ENCODE results near the gene EARS2. TPM values are rescaled to one million over a fixed set of nuclear protein-coding genes. Genes with fewer than 3 reads are reported as not detected.
A peak's percentile ranks its signal among the peaks of the same experiment; 100 is the strongest.

EARS2 gene
- total RNA-seq, 1 donor from 2014 or later, result 19.7 TPM

DNA sequence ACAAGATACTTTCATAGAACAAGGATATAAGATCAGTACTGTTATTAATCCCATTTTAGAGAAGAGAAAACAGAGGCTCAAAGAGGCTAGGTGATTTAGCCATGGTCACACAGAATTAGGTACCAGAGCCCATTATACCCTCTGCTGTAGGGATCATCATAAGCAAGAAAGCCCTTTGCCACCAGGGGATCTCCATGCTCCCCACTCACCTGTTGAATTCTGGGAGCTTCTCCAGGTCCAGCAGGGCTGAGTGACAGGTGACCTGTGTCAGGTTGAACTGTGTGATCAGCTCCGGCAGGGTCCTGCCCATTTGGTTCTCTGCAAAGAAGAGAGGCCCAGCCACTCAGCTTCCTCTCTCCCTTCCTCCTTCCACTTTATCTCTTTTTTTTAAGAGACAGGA, 24.7 kb downstream of the EARS2 start:
- Histone ChIP-seq H3K9ac (no peak overlapping the region), H2AFZ (replicated peaks) (no peak overlapping the region), H3K4me2 (no peak overlapping the region), H3K27ac (no peak overlapping the region), H3K36me3 (no peaks in the 10 kb centered on the region), H3K27me3 (no peaks in the 10 kb centered on the region), H3F3A (ENCODE audit: low read depth) (no peaks in the 10 kb centered on the region), H3K79me2 (ENCODE audit: low read depth) (no peaks in the 10 kb centered on the region), H3K4me1 (no peaks in the 10 kb centered on the region), H4K20me1 (ENCODE audit: low read depth) (peaks cover 5% of the 10 kb centered on the region), H3K9me3 (ENCODE audit: low read depth) (no peaks in the 10 kb centered on the region), H3K4me3 (no peak overlapping the region)
- no peak overlapping the region for H3K4me3 Mint-ChIP-seq
- no peak overlapping the region for H3K27ac Mint-ChIP-seq
- no peaks in the 10 kb centered on the region for H3K9me3 Mint-ChIP-seq
- TF ChIP-seq EZH2 (IDR thresholded peaks at IDR 0.05), result no peak
- TF ChIP-seq, protein P1, sequence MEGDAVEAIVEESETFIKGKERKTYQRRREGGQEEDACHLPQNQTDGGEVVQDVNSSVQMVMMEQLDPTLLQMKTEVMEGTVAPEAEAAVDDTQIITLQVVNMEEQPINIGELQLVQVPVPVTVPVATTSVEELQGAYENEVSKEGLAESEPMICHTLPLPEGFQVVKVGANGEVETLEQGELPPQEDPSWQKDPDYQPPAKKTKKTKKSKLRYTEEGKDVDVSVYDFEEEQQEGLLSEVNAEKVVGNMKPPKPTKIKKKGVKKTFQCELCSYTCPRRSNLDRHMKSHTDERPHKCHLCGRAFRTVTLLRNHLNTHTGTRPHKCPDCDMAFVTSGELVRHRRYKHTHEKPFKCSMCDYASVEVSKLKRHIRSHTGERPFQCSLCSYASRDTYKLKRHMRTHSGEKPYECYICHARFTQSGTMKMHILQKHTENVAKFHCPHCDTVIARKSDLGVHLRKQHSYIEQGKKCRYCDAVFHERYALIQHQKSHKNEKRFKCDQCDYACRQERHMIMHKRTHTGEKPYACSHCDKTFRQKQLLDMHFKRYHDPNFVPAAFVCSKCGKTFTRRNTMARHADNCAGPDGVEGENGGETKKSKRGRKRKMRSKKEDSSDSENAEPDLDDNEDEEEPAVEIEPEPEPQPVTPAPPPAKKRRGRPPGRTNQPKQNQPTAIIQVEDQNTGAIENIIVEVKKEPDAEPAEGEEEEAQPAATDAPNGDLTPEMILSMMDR (IDR thresholded peaks at IDR 0.05), result no peak
- TF ChIP-seq EZH2phosphoT487 (IDR thresholded peaks at IDR 0.05), result no peak
- H3K27me3 Mint-ChIP-seq (ENCODE audit: insufficient read depth, low read depth), result no peaks in the 10 kb centered on the region
- no peak for DNase-seq (ENCODE audit: low spot score)
- peaks cover 4% of the 10 kb centered on the region for H3K36me3 Mint-ChIP-seq
- H3K4me1 Mint-ChIP-seq, result no peaks in the 10 kb centered on the region

DNA sequence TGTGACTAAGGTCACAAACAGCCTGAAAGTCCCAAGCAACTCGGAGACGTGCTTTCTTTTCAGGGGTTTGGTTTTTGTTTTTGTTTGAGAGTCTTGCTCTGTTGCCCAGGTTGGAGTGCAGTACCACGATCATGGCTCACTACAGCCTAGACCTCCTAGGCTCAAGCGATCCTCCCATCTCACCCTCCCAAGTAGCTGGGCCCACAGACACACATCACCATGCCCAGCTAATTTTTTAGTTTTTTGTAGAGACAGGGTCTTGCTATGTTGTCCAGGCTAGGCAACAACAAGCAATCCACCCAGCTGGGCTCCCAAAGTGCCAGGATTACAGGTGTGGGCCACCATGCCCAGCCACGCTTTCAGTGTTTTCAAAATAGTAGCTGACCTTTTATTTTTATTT, 27.1 kb downstream of the EARS2 start:
- no peak overlapping the region for H3K4me2 ChIP-seq
- H3K4me1 ChIP-seq, result no peaks in the 10 kb centered on the region
- H3K27ac ChIP-seq, result no peak overlapping the region
- no peaks in the 10 kb centered on the region for H3K27me3 ChIP-seq
- peaks cover 10% of the 10 kb centered on the region for H3K36me3 Mint-ChIP-seq
- H2AFZ ChIP-seq (replicated peaks), result no peak overlapping the region
- no peak overlapping the region for H3K27ac Mint-ChIP-seq
- H3K4me3 Mint-ChIP-seq, result no peak overlapping the region
- H3K36me3 ChIP-seq, result no peaks in the 10 kb centered on the region
- no peak overlapping the region for H3K9ac ChIP-seq
- no peaks in the 10 kb centered on the region for H3K4me1 Mint-ChIP-seq
- DNase-seq (ENCODE audit: low spot score), result no peak
- H3K27me3 Mint-ChIP-seq (ENCODE audit: insufficient read depth, low read depth), result no peaks in the 10 kb centered on the region
- no peaks in the 10 kb centered on the region for H3K9me3 ChIP-seq (ENCODE audit: low read depth)
- H3K79me2 ChIP-seq (ENCODE audit: low read depth), result no peaks in the 10 kb centered on the region
- no peak overlapping the region for H3K4me3 ChIP-seq
- H3K9me3 Mint-ChIP-seq, result no peaks in the 10 kb centered on the region
- no peak for TF ChIP-seq EZH2 (IDR thresholded peaks at IDR 0.05)
- TF ChIP-seq EZH2phosphoT487 (IDR thresholded peaks at IDR 0.05), result no peak
- TF ChIP-seq, protein P1 (IDR thresholded peaks at IDR 0.05), result no peak
- peaks cover 5% of the 10 kb centered on the region for H4K20me1 ChIP-seq (ENCODE audit: low read depth)
- H3F3A ChIP-seq (ENCODE audit: low read depth), result no peaks in the 10 kb centered on the region

DNA sequence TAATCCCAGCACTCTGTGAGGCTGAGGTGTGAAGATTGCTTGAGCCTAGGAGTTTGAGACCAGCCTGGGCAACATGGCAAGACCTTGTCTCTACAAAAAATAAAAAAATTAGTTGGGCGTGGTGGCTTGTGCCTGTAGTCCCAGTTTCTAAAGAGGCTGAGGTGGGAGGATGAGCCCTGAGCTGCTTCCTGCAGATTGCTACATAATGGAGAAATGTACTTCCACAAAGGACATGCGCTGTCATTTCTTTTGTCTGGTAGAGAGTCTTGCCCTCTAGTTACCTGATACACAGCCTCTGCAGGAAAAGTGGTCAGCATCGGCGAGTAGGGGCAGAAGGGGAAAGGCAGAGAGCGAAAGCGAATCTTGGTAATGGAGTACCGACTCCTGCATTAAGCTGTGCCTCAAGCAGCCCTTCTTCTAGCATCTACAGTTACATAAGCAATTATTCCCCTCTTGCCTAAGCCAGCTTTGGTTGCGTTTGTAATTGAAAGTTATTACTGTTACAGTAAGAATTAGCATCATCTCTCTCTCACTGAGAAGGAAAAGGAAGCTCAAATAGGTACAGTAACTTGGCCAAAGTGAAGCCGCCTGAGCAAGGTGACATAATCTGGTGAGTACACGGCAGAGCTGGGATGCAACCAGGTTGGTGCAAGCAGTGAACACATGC, 28.4 kb downstream of the EARS2 start:
- H3K4me1 Mint-ChIP-seq, result no peaks in the 10 kb centered on the region
- peaks cover 2% of the 10 kb centered on the region for H4K20me1 ChIP-seq (ENCODE audit: low read depth)
- no peaks in the 10 kb centered on the region for H3K27me3 Mint-ChIP-seq (ENCODE audit: insufficient read depth, low read depth)
- H3K27ac Mint-ChIP-seq, result peak overlapping the region; percentile 11
- H3K27ac ChIP-seq, result no peak overlapping the region
- TF ChIP-seq EZH2 (IDR thresholded peaks at IDR 0.05) (no peak), EZH2phosphoT487 (IDR thresholded peaks at IDR 0.05) (no peak)
- TF ChIP-seq, protein P1 (IDR thresholded peaks at IDR 0.05), result no peak
- H3K36me3 ChIP-seq, result no peaks in the 10 kb centered on the region
- no peak overlapping the region for H2AFZ ChIP-seq (replicated peaks)
- H3F3A ChIP-seq (ENCODE audit: low read depth), result no peaks in the 10 kb centered on the region
- H3K79me2 ChIP-seq (ENCODE audit: low read depth), result no peaks in the 10 kb centered on the region
- H3K9me3 Mint-ChIP-seq, result no peaks in the 10 kb centered on the region
- no peaks in the 10 kb centered on the region for H3K27me3 ChIP-seq
- H3K4me3 ChIP-seq, result no peak overlapping the region
- no peaks in the 10 kb centered on the region for H3K4me1 ChIP-seq
- H3K4me2 ChIP-seq, result no peak overlapping the region
- H3K36me3 Mint-ChIP-seq, result peaks cover 13% of the 10 kb centered on the region
- H3K4me3 Mint-ChIP-seq, result no peak overlapping the region
- no peaks in the 10 kb centered on the region for H3K9me3 ChIP-seq (ENCODE audit: low read depth)
- no peak for DNase-seq (ENCODE audit: low spot score)
- H3K9ac ChIP-seq, result no peak overlapping the region
